Stimulated activated naive CD8-positive, alpha-beta T cell treated with anti-CD3 and anti-CD28 coated beads, Interleukin-15, Interleukin-2, amounts not matched to agents 100 ng/mL and 50 ng/mL, for 24 hours (primary cell): ENCODE measurements around the gene ATP5PD.

Source experiments
- H3K27ac Mint-ChIP-seq: one replicate; pipeline ENCODE4 v1.8.0; 2021; ENCODE audit warnings: mild to moderate bottlenecking, mixed read lengths
- H3K27me3 Mint-ChIP-seq: one replicate; pipeline ENCODE4 v1.8.0; 2021; ENCODE audit warnings: mixed read lengths
- H3K36me3 Mint-ChIP-seq: one replicate; pipeline ENCODE4 v1.8.0; 2021; ENCODE audit warnings: low read depth, mixed read lengths
- H3K4me1 Mint-ChIP-seq: one replicate; pipeline ENCODE4 v1.8.0; 2021; ENCODE audit warnings: low read depth, mixed read lengths
- H3K4me3 Mint-ChIP-seq: one replicate; pipeline ENCODE4 v1.8.0; 2021; ENCODE audit warnings: mild to moderate bottlenecking, mixed read lengths
- H3K9me3 Mint-ChIP-seq: one replicate; pipeline ENCODE4 v1.8.0; 2021; ENCODE audit warnings: mixed read lengths

Gene ATP5PD

GRCh38 chr17:75005291-75005690 lies 41.5 kb downstream of the ATP5PD start:
- Mint-ChIP-seq H3K27me3 (no peaks in the 10 kb centered on the region), H3K4me1 (peaks cover 5% of the 10 kb centered on the region), H3K27ac (no peak overlapping the region), H3K4me3 (no peak overlapping the region), H3K9me3 (no peaks in the 10 kb centered on the region), H3K36me3 (no peaks in the 10 kb centered on the region)

GRCh38 chr17:75004371-75004770 lies 42.4 kb downstream of the ATP5PD start:
- Mint-ChIP-seq H3K4me1 (peaks cover 5% of the 10 kb centered on the region), H3K4me3 (no peak overlapping the region), H3K36me3 (no peaks in the 10 kb centered on the region), H3K27ac (no peak overlapping the region), H3K9me3 (no peaks in the 10 kb centered on the region), H3K27me3 (no peaks in the 10 kb centered on the region)

GRCh38 chr17:75003957-75004355 lies 42.8 kb downstream of the ATP5PD start:
- Mint-ChIP-seq H3K27me3 (no peaks in the 10 kb centered on the region), H3K4me3 (no peak overlapping the region), H3K4me1 (peaks cover 5% of the 10 kb centered on the region), H3K36me3 (no peaks in the 10 kb centered on the region), H3K27ac (no peak overlapping the region), H3K9me3 (no peaks in the 10 kb centered on the region)

- peaks cover 5% of the 10 kb centered on the region for H3K4me1 Mint-ChIP-seq
- H3K36me3 Mint-ChIP-seq: no peaks in the 10 kb centered on the region
- no peaks in the 10 kb centered on the region for H3K9me3 Mint-ChIP-seq
- no peak overlapping the region for H3K4me3 Mint-ChIP-seq
- H3K27me3 Mint-ChIP-seq: no peaks in the 10 kb centered on the region
- no peak overlapping the region for H3K27ac Mint-ChIP-seq
Observed at GRCh38 chr17:75003070-75003956, 43.5 kb downstream of the ATP5PD start.

- Mint-ChIP-seq H3K4me3 (no peak overlapping the region), H3K36me3 (no peaks in the 10 kb centered on the region), H3K27ac (no peak overlapping the region), H3K27me3 (no peaks in the 10 kb centered on the region), H3K4me1 (peaks cover 5% of the 10 kb centered on the region), H3K9me3 (no peaks in the 10 kb centered on the region)
Observed at GRCh38 chr17:75001915-75002843, 44.6 kb downstream of the ATP5PD start.

GRCh38 chr17:74999523-74999922 lies 47.2 kb downstream of the ATP5PD start:
- no peaks in the 10 kb centered on the region for H3K36me3 Mint-ChIP-seq
- no peak overlapping the region for H3K27ac Mint-ChIP-seq
- H3K4me3 Mint-ChIP-seq: no peak overlapping the region
- H3K27me3 Mint-ChIP-seq: no peaks in the 10 kb centered on the region
- H3K9me3 Mint-ChIP-seq: no peaks in the 10 kb centered on the region
- peaks cover 5% of the 10 kb centered on the region for H3K4me1 Mint-ChIP-seq

- H3K9me3 Mint-ChIP-seq: no peaks in the 10 kb centered on the region
- H3K27ac Mint-ChIP-seq: no peak overlapping the region
- H3K27me3 Mint-ChIP-seq: no peaks in the 10 kb centered on the region
- peaks cover 5% of the 10 kb centered on the region for H3K4me1 Mint-ChIP-seq
- no peak overlapping the region for H3K4me3 Mint-ChIP-seq
- H3K36me3 Mint-ChIP-seq: no peaks in the 10 kb centered on the region
Observed at GRCh38 chr17:74998783-74999182, 48.0 kb downstream of the ATP5PD start.

- no peak overlapping the region for H3K27ac Mint-ChIP-seq
- H3K36me3 Mint-ChIP-seq: no peaks in the 10 kb centered on the region
Observed at GRCh38 chr17:74995847-74996246, 50.9 kb downstream of the ATP5PD start.

GRCh38 chr17:74994440-74994839 lies 52.3 kb downstream of the ATP5PD start:
- H3K4me1 Mint-ChIP-seq: no peaks in the 10 kb centered on the region
- no peaks in the 10 kb centered on the region for H3K36me3 Mint-ChIP-seq
- peaks cover 6% of the 10 kb centered on the region for H3K27me3 Mint-ChIP-seq
- H3K27ac Mint-ChIP-seq: no peak overlapping the region
- no peak overlapping the region for H3K4me3 Mint-ChIP-seq
- no peaks in the 10 kb centered on the region for H3K9me3 Mint-ChIP-seq

More at GRCh38 chr17:74995847-74996246, 50.9 kb downstream of the ATP5PD start:
- Mint-ChIP-seq H3K27me3 (no peaks in the 10 kb centered on the region), H3K4me1 (no peaks in the 10 kb centered on the region), H3K4me3 (no peak overlapping the region), H3K9me3 (no peaks in the 10 kb centered on the region)

GRCh38 chr17:74992223-74992622 lies 54.5 kb downstream of the ATP5PD start:
- H3K4me3 Mint-ChIP-seq: no peak overlapping the region
- H3K9me3 Mint-ChIP-seq: no peaks in the 10 kb centered on the region
- peaks cover 2% of the 10 kb centered on the region for H3K4me1 Mint-ChIP-seq
- no peaks in the 10 kb centered on the region for H3K36me3 Mint-ChIP-seq
- peaks cover 13% of the 10 kb centered on the region for H3K27me3 Mint-ChIP-seq
- H3K27ac Mint-ChIP-seq: no peak overlapping the region

GRCh38 chr17:74990581-74991105 lies 56.1 kb downstream of the ATP5PD start:
- Mint-ChIP-seq H3K27ac (no peak overlapping the region), H3K4me3 (no peak overlapping the region), H3K27me3 (peaks cover 22% of the 10 kb centered on the region), H3K9me3 (no peaks in the 10 kb centered on the region), H3K36me3 (no peaks in the 10 kb centered on the region), H3K4me1 (peaks cover 9% of the 10 kb centered on the region)
